Measurements from ENCODE around the gene MAN2B2.

DNA sequence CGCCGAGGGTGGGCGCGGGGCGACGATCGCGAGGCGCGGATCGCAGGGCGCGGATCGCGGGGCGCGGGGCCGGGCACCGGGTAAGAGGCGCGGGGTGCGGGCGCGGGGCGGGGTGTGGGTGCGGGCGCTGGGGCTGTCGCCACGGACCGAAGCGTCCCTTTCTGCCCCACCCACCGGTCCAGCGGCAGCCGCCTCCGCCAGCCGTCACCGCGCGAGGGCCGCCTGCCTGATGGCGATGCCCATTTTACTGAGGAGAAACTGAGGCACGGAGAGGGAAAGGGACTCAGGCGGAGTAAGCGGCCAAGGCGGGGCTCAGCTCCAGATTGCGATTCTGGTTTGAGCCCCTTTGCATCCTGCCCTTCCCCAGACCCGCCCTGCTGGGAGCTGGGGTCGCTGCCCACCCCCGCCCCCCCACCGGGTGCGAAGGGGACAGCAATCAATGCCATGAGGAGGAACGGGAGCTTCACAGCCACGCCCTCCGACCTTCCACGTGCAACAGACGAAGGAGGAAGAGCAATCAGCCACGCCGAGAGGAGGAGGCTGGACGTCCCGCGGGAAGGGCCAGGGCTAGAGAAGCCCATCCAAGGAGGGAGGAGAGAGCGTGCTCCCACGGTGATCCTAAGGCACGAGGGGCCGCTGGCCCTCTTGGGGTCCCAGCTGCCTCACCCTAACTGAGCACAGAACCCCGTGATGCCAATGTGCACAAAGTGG, 10.9 kb upstream of the MAN2B2 start:
- TF ChIP-seq, protein P1, sequence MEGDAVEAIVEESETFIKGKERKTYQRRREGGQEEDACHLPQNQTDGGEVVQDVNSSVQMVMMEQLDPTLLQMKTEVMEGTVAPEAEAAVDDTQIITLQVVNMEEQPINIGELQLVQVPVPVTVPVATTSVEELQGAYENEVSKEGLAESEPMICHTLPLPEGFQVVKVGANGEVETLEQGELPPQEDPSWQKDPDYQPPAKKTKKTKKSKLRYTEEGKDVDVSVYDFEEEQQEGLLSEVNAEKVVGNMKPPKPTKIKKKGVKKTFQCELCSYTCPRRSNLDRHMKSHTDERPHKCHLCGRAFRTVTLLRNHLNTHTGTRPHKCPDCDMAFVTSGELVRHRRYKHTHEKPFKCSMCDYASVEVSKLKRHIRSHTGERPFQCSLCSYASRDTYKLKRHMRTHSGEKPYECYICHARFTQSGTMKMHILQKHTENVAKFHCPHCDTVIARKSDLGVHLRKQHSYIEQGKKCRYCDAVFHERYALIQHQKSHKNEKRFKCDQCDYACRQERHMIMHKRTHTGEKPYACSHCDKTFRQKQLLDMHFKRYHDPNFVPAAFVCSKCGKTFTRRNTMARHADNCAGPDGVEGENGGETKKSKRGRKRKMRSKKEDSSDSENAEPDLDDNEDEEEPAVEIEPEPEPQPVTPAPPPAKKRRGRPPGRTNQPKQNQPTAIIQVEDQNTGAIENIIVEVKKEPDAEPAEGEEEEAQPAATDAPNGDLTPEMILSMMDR (conservative IDR thresholded peaks at IDR 0.05): no peak
- TF ChIP-seq EZH2 (IDR thresholded peaks at IDR 0.05; ENCODE audit: low read depth): no peak

Measured in PC-9 (cell line).